Liver (tissue), 9 donors: ENCODE measurements around the gene NDUFAF7. TPM values are rescaled to one million over a fixed set of nuclear protein-coding genes. Genes with fewer than 3 reads are reported as not detected.
A peak's percentile ranks its signal among the peaks of the same experiment; 100 is the strongest.
"Not testable (repeated sequence)": the region's sequence is repeated elsewhere in the genome, so short reads cannot be mapped to it uniquely, and the experiment has no call there.

Source experiments
- DNase-seq: peaks from one replicate; pipeline ENCODE4 v3.0.0-alpha.2; 2017; ENCODE audit warnings: low spot score
- H3K27ac ChIP-seq, 2 donors: one replicate each; pipeline ENCODE4 v1.7.0; 2013; ENCODE audit warnings: inconsistent platforms in 2 of 2, low read length in 2 of 2, control low read depth in 1 of 2, low read depth in 1 of 2, mild to moderate bottlenecking in 1 of 2
- H3K27me3 ChIP-seq, 4 donors: one replicate each; pipeline versions ENCODE4 v1.6.1 to v1.7.0; 2013; ENCODE audit warnings: low read length in 3 of 4, inconsistent platforms in 1 of 4, mild to moderate bottlenecking in 1 of 4, moderate library complexity in 1 of 4; ENCODE audit not compliant: control insufficient read depth in 4 of 4, insufficient read depth in 4 of 4
- H3K36me3 ChIP-seq, 4 donors: one replicate each; pipeline versions ENCODE4 v1.6.1 to v1.7.0; 2013; ENCODE audit warnings: low read length in 3 of 4, mild to moderate bottlenecking in 3 of 4, low read depth in 1 of 4, moderate library complexity in 1 of 4; ENCODE audit not compliant: control insufficient read depth in 4 of 4, insufficient read depth in 3 of 4
- H3K4me1 ChIP-seq, 4 donors: one replicate each; pipeline versions ENCODE4 v1.6.1 to v1.7.0; 2013; ENCODE audit warnings: low read length in 3 of 4, mild to moderate bottlenecking in 3 of 4, moderate library complexity in 1 of 4; ENCODE audit not compliant: control insufficient read depth in 4 of 4, insufficient read depth in 4 of 4
- H3K4me3 ChIP-seq, 3 donors: one replicate each; pipeline versions ENCODE4 v1.6.1 to v1.7.0; 2013; ENCODE audit warnings: low read length in 3 of 3, control low read depth in 1 of 3, low read depth in 1 of 3, mild to moderate bottlenecking in 1 of 3
- H3K9ac ChIP-seq, 2 donors: one replicate each; pipeline ENCODE4 v1.7.0; 2013; ENCODE audit warnings: low read length in 2 of 2, mild to moderate bottlenecking in 2 of 2, moderate library complexity in 2 of 2, control low read depth in 1 of 2, low read depth in 1 of 2
- H3K9me3 ChIP-seq, 4 donors: one replicate each; pipeline versions ENCODE4 v1.6.1 to v1.7.0; 2013; ENCODE audit warnings: low read length in 3 of 4; ENCODE audit not compliant: control insufficient read depth in 4 of 4
- FOXA1 ChIP-seq: IDR thresholded peaks from 2 replicates; pipeline ENCODE4 v1.6.1; 2016; ENCODE audit warnings: antibody characterized with exemption
- FOXA2 ChIP-seq: IDR thresholded peaks from 2 replicates; pipeline ENCODE4 v1.6.1; 2016; ENCODE audit warnings: antibody characterized with exemption
- HNF4G ChIP-seq: IDR thresholded peaks from 2 replicates; pipeline ENCODE4 v1.6.1; 2016; ENCODE audit warnings: antibody characterized with exemption
- JUND ChIP-seq, 2 donors: IDR thresholded peaks; 2 replicates each; pipeline ENCODE4 v1.6.1; 2016; ENCODE audit warnings: antibody characterized with exemption in 2 of 2
- NR2F2 ChIP-seq: IDR thresholded peaks from 2 replicates; pipeline ENCODE4 v1.6.1; 2016; ENCODE audit warnings: antibody characterized with exemption
- RAD21 ChIP-seq, 2 donors: IDR thresholded peaks; 2 replicates each; pipeline ENCODE4 v1.6.1; 2016; ENCODE audit warnings: antibody characterized with exemption in 2 of 2, mild to moderate bottlenecking in 2 of 2
- RXRA ChIP-seq, 2 donors: IDR thresholded peaks; 2 replicates each; pipeline ENCODE4 v1.6.1; 2017 to 2018; ENCODE audit warnings: antibody characterized with exemption in 2 of 2, mild to moderate bottlenecking in 1 of 2
- SP1 ChIP-seq: IDR thresholded peaks from 2 replicates; pipeline ENCODE4 v1.6.1; 2018; ENCODE audit warnings: antibody characterized with exemption, mild to moderate bottlenecking
- TAF1 ChIP-seq: conservative IDR thresholded peaks from 2 replicates; pipeline ENCODE4 v1.6.1; 2016; ENCODE audit warnings: antibody characterized with exemption, mild to moderate bottlenecking
- WGBS: extraction: QIAGEN DNeasy Blood & Tissue Kit; methylation state at CpG from one replicate; pipeline ENCODE4 v1.1.7; 2013; 5-methylcytosine and 5-hydroxymethylcytosine counted together
- polyA plus RNA-seq, 2 donors: library from polyadenylated mRNA; stranded (reverse) in 1 of 2; unstranded in 1 of 2; fragments of 200-250 nt in 1 of 2; fragments of >200 nt in 1 of 2; fragmentation: Nextera tagmentation in 1 of 2; extraction: Ambion mirVana in 1 of 2; gene quantifications; one replicate each; pipeline versions ENCODE4 v1.2.1 to v1.2.3, GENCODE V29; 2013 to 2015
- total RNA-seq, 2 donors: library from RNA; depleted of rRNA; stranded (reverse); fragments of >200 nt; gene quantifications; one replicate each; pipeline ENCODE4 v1.2.3, GENCODE V29; 2014
- TF ChIP-seq, protein P1 (sequence below): IDR thresholded peaks from 2 replicates; pipeline ENCODE4 v1.6.1; 2016; ENCODE audit warnings: antibody characterized with exemption
- TF ChIP-seq, protein P2 (sequence below): IDR thresholded peaks from 2 replicates; pipeline ENCODE4 v1.6.1; 2016; ENCODE audit warnings: antibody characterized with exemption
- TF ChIP-seq, protein P3 (sequence below): IDR thresholded peaks from 2 replicates; pipeline ENCODE4 v1.6.1; 2016; ENCODE audit warnings: antibody characterized with exemption, mild to moderate bottlenecking
- donor health status: healthy.
- donor health status: healthy.
- donor health status: healthy.
- donor health status: healthy.
- donor health status: healthy.

NDUFAF7 gene
- total and polyA plus RNA-seq, 4 donors, result 8.7 to 13.6 (median 11.3) TPM

DNA sequence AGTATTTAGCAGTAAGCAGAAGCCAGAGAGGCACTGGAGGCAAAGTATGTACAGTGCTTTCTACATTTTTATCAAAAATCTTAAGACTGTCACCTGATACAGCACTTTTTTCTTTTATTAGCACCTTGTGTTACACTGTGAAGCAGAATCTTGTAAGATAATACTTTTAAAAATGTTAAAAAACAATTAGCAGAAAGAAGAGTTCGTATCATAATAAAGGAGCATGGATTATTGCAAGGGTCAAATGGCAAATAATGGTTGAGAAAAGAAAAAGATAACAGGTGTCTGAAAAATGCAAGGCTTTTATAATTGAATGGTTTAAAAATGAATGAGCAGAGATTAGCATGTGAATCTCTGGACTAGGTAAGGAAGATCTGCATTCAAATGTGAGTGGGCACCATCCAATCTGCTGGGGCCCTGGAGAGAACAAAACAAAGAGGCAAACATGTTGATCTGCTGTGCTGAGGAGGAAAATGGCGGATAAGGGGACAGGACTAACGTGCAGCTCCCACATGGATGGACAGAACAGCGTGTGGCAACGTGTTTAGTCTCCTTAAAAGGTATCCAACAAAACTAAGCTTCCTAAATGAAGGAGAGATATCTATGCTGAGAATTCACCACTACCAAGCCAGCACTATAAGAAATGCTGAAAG, 25.6 kb upstream of the NDUFAF7 start:
- Histone ChIP-seq H3K27me3 (no peaks in the 10 kb centered on the region), H3K27ac (no peak overlapping the region), H3K36me3 (peaks cover 2 to 75% (median 58%) of the 10 kb centered on the region in 4 donors), H3K4me1 (no peaks in the 10 kb centered on the region), H3K4me3 (peak overlapping the region in 1 of 3 donors; percentile 33), H3K9ac (no peak overlapping the region), H3K9me3 (peaks cover 5 to 16% (median 10%) of the 10 kb centered on the region in 4 donors)
- 95% methylated on average over 5 of the region's 5 CpGs for WGBS
- no peak for DNase-seq
- TF ChIP-seq, protein P1, sequence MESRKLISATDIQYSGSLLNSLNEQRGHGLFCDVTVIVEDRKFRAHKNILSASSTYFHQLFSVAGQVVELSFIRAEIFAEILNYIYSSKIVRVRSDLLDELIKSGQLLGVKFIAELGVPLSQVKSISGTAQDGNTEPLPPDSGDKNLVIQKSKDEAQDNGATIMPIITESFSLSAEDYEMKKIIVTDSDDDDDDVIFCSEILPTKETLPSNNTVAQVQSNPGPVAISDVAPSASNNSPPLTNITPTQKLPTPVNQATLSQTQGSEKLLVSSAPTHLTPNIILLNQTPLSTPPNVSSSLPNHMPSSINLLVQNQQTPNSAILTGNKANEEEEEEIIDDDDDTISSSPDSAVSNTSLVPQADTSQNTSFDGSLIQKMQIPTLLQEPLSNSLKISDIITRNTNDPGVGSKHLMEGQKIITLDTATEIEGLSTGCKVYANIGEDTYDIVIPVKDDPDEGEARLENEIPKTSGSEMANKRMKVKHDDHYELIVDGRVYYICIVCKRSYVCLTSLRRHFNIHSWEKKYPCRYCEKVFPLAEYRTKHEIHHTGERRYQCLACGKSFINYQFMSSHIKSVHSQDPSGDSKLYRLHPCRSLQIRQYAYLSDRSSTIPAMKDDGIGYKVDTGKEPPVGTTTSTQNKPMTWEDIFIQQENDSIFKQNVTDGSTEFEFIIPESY, result no peak
- TF ChIP-seq JUND (IDR thresholded peaks at IDR 0.05) (no peak), RXRA (IDR thresholded peaks at IDR 0.05) (no peak), NR2F2 (no peak), SP1 (no peak), FOXA1 (no peak), RAD21 (IDR thresholded peaks at IDR 0.05) (no peak), FOXA2 (no peak), TAF1 (no peak)
- TF ChIP-seq, protein P2, sequence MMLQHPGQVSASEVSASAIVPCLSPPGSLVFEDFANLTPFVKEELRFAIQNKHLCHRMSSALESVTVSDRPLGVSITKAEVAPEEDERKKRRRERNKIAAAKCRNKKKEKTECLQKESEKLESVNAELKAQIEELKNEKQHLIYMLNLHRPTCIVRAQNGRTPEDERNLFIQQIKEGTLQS, result no peak
- TF ChIP-seq, protein P3, sequence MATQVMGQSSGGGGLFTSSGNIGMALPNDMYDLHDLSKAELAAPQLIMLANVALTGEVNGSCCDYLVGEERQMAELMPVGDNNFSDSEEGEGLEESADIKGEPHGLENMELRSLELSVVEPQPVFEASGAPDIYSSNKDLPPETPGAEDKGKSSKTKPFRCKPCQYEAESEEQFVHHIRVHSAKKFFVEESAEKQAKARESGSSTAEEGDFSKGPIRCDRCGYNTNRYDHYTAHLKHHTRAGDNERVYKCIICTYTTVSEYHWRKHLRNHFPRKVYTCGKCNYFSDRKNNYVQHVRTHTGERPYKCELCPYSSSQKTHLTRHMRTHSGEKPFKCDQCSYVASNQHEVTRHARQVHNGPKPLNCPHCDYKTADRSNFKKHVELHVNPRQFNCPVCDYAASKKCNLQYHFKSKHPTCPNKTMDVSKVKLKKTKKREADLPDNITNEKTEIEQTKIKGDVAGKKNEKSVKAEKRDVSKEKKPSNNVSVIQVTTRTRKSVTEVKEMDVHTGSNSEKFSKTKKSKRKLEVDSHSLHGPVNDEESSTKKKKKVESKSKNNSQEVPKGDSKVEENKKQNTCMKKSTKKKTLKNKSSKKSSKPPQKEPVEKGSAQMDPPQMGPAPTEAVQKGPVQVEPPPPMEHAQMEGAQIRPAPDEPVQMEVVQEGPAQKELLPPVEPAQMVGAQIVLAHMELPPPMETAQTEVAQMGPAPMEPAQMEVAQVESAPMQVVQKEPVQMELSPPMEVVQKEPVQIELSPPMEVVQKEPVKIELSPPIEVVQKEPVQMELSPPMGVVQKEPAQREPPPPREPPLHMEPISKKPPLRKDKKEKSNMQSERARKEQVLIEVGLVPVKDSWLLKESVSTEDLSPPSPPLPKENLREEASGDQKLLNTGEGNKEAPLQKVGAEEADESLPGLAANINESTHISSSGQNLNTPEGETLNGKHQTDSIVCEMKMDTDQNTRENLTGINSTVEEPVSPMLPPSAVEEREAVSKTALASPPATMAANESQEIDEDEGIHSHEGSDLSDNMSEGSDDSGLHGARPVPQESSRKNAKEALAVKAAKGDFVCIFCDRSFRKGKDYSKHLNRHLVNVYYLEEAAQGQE, result no peak

DNA sequence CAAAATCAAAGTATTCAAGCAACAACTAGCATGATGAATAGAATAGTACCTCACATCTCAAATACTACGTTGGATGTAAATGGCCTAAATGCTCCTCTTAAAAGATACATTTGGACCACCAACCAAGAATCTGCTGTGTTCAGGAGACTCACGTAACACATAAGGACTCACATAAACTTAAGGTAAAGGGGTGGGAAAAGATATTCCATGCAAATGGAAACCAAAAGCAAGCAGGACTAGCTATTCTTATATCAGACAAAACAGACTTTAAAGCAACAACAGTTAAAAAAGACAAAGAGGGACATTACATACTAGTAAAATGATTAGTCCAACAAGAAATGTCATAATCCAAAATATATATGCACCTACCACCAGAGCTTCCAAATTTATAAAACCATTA, 24.7 kb upstream of the NDUFAF7 start:
- H3K9ac ChIP-seq, H3K27me3 ChIP-seq, DNase-seq, H3K4me1 ChIP-seq, H3K4me3 ChIP-seq, H3K27ac ChIP-seq: not testable (repeated sequence)
- H3K36me3 ChIP-seq, result peaks cover 2 to 82% (median 65%) of the 10 kb centered on the region in 4 donors
- peaks cover 5 to 16% (median 10%) of the 10 kb centered on the region in 4 donors for H3K9me3 ChIP-seq
- 98% methylated on average over 2 of the region's 2 CpGs for WGBS

DNA sequence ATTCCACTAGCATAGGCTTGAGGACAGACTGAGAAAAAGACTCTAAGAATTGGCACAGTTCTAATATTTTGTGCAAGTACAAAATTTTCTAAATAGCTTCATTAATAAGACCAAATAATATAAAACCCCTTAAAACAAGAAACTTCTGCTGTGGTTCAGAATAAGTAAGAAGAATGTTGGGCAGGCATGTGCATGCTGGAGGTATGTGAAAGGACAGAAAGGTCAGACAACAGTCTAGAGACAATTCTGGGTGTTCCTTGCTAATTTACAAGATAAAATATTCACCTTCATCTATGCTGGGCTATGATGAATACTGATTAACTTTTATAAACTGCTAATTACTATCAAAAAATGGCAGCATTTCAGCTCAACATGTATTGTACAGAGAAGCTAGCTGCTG, 20.2 kb upstream of the NDUFAF7 start:
- TF ChIP-seq, protein P3, result no peak
- no peak for TF ChIP-seq HNF4G
- no peak for TF ChIP-seq JUND (IDR thresholded peaks at IDR 0.05)
- Histone ChIP-seq H3K4me1 (no peaks in the 10 kb centered on the region), H3K4me3 (no peak overlapping the region), H3K36me3 (peaks cover 2 to 84% (median 62%) of the 10 kb centered on the region in 4 donors), H3K9me3 (peaks cover 4 to 12% (median 7%) of the 10 kb centered on the region in 4 donors), H3K9ac (no peak overlapping the region), H3K27ac (no peak overlapping the region), H3K27me3 (no peaks in the 10 kb centered on the region)
- no peak for DNase-seq
